GM10266 (cell line): Measurements from ENCODE around the gene APIP.
"Not testable (repeated sequence)": the region's sequence is repeated elsewhere in the genome, so short reads cannot be mapped to it uniquely, and the experiment has no call there.

Source experiments
- DNase-seq: peaks from one replicate; pipeline ENCODE4 v3.0.0; 2012; ENCODE audit errors: extremely low spot score
- CTCF ChIP-seq: IDR thresholded peaks from 2 replicates; pipeline ENCODE4 v1.5.1; 2012; ENCODE audit warnings: mild to moderate bottlenecking, low read depth; ENCODE audit not compliant: control insufficient read depth, insufficient read depth; ENCODE audit errors: missing control alignments

Gene APIP

GRCh38 chr11:34898474-34898873 lies 17.7 kb downstream of the APIP start:
- TF ChIP-seq CTCF: no peak
- DNase-seq: no peak

- no peak for TF ChIP-seq CTCF
- no peak for DNase-seq
Measured at GRCh38 chr11:34897171-34897870, 18.9 kb downstream of the APIP start.

- DNase-seq: not testable (repeated sequence)
Measured at GRCh38 chr11:34896191-34896590, 20.0 kb downstream of the APIP start.

- no peak for TF ChIP-seq CTCF
- DNase-seq: no peak
Measured at GRCh38 chr11:34893416-34893815, 22.8 kb downstream of the APIP start.

DNA sequence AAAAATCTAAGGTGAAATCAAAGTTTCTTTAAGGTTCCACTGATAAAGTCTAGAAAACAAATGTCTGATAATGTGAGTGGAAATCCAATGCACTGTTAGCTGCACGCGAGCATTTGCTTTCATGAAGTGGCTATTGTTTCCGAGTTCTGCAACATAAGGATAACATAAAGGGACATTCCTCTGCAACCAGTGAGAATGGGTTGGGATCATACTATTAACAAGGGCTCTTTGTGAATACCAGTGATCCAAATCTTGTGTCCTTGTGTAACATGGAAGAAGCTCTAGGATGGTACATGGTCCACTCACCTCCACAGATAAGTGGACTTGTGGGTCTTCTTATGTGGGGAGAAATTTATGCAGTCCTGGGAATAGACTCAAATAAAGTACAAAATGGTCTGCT lies 24.6 kb downstream of the APIP start:
- DNase-seq: no peak
- TF ChIP-seq CTCF: no peak

DNA sequence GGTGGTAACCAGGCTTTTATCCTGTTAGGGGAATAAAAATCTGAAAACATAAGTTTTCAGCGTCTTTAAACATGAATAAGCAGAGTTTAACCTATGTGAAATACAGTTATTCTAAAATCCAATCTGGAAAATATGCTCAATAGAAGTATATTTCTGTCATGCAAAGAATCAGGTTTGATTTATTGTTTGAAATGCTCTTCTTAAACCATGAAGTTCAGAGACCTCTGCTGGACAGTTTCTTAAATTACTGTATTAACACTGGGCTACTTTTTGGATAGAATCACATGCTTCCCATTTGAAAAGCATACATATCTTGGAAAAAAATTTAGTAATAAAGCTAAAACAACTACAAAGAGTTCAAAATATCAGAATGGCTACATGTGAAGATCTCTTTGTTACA lies 25.4 kb downstream of the APIP start:
- peak; percentile 39 for TF ChIP-seq CTCF
- DNase-seq: no peak

GRCh38 chr11:34890089-34890488 lies 26.1 kb downstream of the APIP start:
- peak; percentile 17 for TF ChIP-seq CTCF
- DNase-seq: no peak

DNA sequence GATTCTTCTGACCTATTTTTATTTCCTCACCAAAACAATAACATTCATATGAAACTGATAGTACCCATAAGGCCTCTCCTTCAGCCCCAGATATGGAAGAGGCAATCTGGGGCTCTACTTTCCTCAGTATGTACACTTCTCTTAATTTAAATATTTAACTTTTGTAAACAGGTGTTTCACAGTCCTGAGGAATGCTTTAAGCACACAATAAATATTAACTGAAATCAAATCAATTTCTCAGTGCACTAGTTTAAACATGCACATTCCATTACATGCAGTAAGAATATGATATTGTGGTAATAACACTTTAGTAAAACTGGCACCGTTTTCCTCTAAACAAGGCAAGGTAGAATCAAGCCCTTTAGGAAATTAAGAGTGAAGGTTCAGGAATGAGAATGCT lies 28.9 kb downstream of the APIP start:
- DNase-seq: no peak
- TF ChIP-seq CTCF: no peak
